Neural progenitor cell (in vitro differentiated cells): Measurements from ENCODE around the gene KLHL13. TPM values are rescaled to one million over a fixed set of nuclear protein-coding genes. Genes with fewer than 3 reads are reported as not detected.

Experiments
- DNase-seq: peaks from one replicate; pipeline ENCODE4 v3.0.0-alpha.2; 2016; ENCODE audit warnings: low spot score
- H2AFZ ChIP-seq: fragments of 200-600 bp; sonication (generic); replicated peaks from 2 replicates; pipeline ENCODE4 v1.6.1; 2016; ENCODE audit warnings: antibody characterized with exemption
- H3F3A ChIP-seq: fragments of 200-600 bp; sonication (generic); 2 replicates; pipeline ENCODE4 v1.6.1; 2016; ENCODE audit warnings: antibody characterized with exemption, low read depth
- H3K27ac ChIP-seq: fragments of 200-600 bp; sonication (generic); 2 replicates; pipeline ENCODE4 v1.5.1; 2016; ENCODE audit warnings: mild to moderate bottlenecking
- H3K27me3 ChIP-seq: fragments of 200-600 bp; sonication (generic); 2 replicates; pipeline ENCODE4 v1.6.1; 2016; ENCODE audit warnings: mild to moderate bottlenecking, moderate library complexity
- H3K36me3 ChIP-seq: fragments of 200-600 bp; sonication (generic); 2 replicates; pipeline ENCODE4 v1.5.1; 2016
- H3K4me1 ChIP-seq: fragments of 200-600 bp; sonication (generic); 2 replicates; pipeline ENCODE4 v1.6.1; 2016; ENCODE audit warnings: mixed run types
- H3K4me2 ChIP-seq: fragments of 200-600 bp; sonication (generic); 2 replicates; pipeline ENCODE4 v1.6.1; 2016
- H3K4me3 ChIP-seq: fragments of 200-600 bp; sonication (generic); 2 replicates; pipeline ENCODE4 v1.5.1; 2016
- H3K79me2 ChIP-seq: fragments of 200-600 bp; sonication (generic); 2 replicates; pipeline ENCODE4 v1.6.1; 2016; ENCODE audit warnings: low read depth
- H3K9ac ChIP-seq: fragments of 200-600 bp; sonication (generic); 2 replicates; pipeline ENCODE4 v1.6.1; 2016
- H3K9me3 ChIP-seq: fragments of 200-600 bp; sonication (generic); 2 replicates; pipeline ENCODE4 v1.5.1; 2016; ENCODE audit warnings: low read depth
- H4K20me1 ChIP-seq: fragments of 200-600 bp; sonication (generic); 2 replicates; pipeline ENCODE4 v1.6.1; 2016; ENCODE audit warnings: low read depth
- H3K27ac Mint-ChIP-seq: 3 replicates; pipeline ENCODE4 v1.8.0; 2021; ENCODE audit warnings: mixed read lengths
- H3K27me3 Mint-ChIP-seq: 2 replicates; pipeline ENCODE4 v1.8.0; 2022; ENCODE audit warnings: low read depth, mild to moderate bottlenecking, inconsistent platforms, moderate library complexity, mixed read lengths; ENCODE audit not compliant: insufficient read depth
- H3K36me3 Mint-ChIP-seq: 3 replicates; pipeline ENCODE4 v1.8.0; 2021; ENCODE audit warnings: mixed read lengths
- H3K4me1 Mint-ChIP-seq: 3 replicates; pipeline ENCODE4 v1.8.0; 2021; ENCODE audit warnings: mixed read lengths
- H3K4me3 Mint-ChIP-seq: 3 replicates; pipeline ENCODE4 v1.8.0; 2021; ENCODE audit warnings: mild to moderate bottlenecking, moderate library complexity, mixed read lengths
- H3K9me3 Mint-ChIP-seq: 3 replicates; pipeline ENCODE4 v1.8.0; 2020; ENCODE audit warnings: mixed read lengths
- EZH2 ChIP-seq: fragments of 200-600 bp; sonication (generic); IDR thresholded peaks from 2 replicates; pipeline ENCODE4 v1.6.1; 2017; ENCODE audit warnings: antibody characterized with exemption, mild to moderate bottlenecking, moderate library complexity
- EZH2phosphoT487 ChIP-seq: fragments of 200-600 bp; sonication (generic); IDR thresholded peaks from 2 replicates; pipeline ENCODE4 v1.6.1; 2017; ENCODE audit warnings: antibody characterized with exemption
- small RNA-seq: library from RNA; depleted of rRNA; stranded (forward); fragments of <200 nt; gene quantifications from one replicate; pipeline ENCODE3, GENCODE V24; 2015
- total RNA-seq: library from RNA; depleted of rRNA; stranded (reverse); fragments of >200 nt; gene quantifications from 2 replicates; pipeline ENCODE4 v1.2.3, GENCODE V29; 2015; ENCODE audit warnings: low replicate concordance
- TF ChIP-seq, protein P1 (sequence below): fragments of 200-600 bp; sonication (generic); IDR thresholded peaks from 2 replicates; pipeline ENCODE4 v1.5.1; 2017; ENCODE audit warnings: antibody characterized with exemption, mild to moderate bottlenecking

KLHL13 gene
- total RNA-seq, 1 donor from 2014 or later = 22.6 TPM

DNA sequence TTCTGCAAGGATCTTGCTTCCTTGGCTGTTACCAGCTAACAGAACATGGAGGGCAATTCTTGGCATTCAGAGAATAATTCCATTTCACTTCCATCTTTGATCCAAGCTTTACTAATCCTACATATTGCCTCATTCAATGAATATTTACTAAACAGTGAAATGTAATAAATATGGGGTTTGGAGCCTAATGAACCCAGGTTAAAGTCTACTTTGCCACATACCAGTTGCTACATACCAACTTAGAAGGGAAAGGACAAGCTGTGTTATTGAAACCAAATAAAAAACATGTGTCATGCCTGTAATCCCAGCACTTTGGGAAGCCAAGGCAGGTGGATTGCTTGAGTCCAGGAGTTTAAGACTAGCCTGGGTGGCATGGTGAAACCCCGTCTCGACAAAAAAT, 265.6 kb downstream of the KLHL13 start:
- Histone ChIP-seq H3K27me3 (no peaks in the 10 kb centered on the region), H3K36me3 (no peaks in the 10 kb centered on the region), H3K27ac (no peak overlapping the region), H3K4me2 (no peak overlapping the region), H4K20me1 (no peaks in the 10 kb centered on the region), H3K9me3 (no peaks in the 10 kb centered on the region), H3K79me2 (no peaks in the 10 kb centered on the region), H2AFZ (no peak overlapping the region), H3K4me1 (no peaks in the 10 kb centered on the region), H3K4me3 (no peak overlapping the region), H3F3A (no peaks in the 10 kb centered on the region), H3K9ac (no peak overlapping the region)
- Mint-ChIP-seq H3K27ac (no peak overlapping the region), H3K36me3 (no peaks in the 10 kb centered on the region), H3K4me1 (peaks cover 3% of the 10 kb centered on the region), H3K4me3 (no peak overlapping the region), H3K27me3 (no peaks in the 10 kb centered on the region), H3K9me3 (no peaks in the 10 kb centered on the region)
- TF ChIP-seq EZH2 (no peak), EZH2phosphoT487 (no peak)
- TF ChIP-seq, protein P1, sequence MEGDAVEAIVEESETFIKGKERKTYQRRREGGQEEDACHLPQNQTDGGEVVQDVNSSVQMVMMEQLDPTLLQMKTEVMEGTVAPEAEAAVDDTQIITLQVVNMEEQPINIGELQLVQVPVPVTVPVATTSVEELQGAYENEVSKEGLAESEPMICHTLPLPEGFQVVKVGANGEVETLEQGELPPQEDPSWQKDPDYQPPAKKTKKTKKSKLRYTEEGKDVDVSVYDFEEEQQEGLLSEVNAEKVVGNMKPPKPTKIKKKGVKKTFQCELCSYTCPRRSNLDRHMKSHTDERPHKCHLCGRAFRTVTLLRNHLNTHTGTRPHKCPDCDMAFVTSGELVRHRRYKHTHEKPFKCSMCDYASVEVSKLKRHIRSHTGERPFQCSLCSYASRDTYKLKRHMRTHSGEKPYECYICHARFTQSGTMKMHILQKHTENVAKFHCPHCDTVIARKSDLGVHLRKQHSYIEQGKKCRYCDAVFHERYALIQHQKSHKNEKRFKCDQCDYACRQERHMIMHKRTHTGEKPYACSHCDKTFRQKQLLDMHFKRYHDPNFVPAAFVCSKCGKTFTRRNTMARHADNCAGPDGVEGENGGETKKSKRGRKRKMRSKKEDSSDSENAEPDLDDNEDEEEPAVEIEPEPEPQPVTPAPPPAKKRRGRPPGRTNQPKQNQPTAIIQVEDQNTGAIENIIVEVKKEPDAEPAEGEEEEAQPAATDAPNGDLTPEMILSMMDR = no peak
- DNase-seq = no peak

Small RNA genes within 50 kb of the gene (small RNA-seq; reads per million reads assigned to genes)
- not detected for gene RF00019
- gene TUBB4BP3 = not detected

Other genes with a start within 250 kb of the KLHL13 start
- 14.1 and 18.0 TPM in 2 replicates for gene WDR44, start 229.3 kb upstream of the KLHL13 start, total RNA-seq